K562 (cell line): Measurements from ENCODE around the gene TAC3. TPM values are rescaled to one million over a fixed set of nuclear protein-coding genes. Genes with fewer than 3 reads are reported as not detected.

Source experiments
- AFF1 ChIP-seq, 2 experiments: fragments of 450-650 bp; IDR thresholded peaks; 2 replicates each; pipeline ENCODE4 v1.6.1; 2018; ENCODE audit warnings: mild to moderate bottlenecking in 2 of 2, low read depth in 1 of 2; ENCODE audit not compliant: partially characterized antibody in 2 of 2
- CUX1 ChIP-seq: fragments of 200-800 bp; sonication (Bioruptor generic); IDR thresholded peaks from 2 replicates; pipeline ENCODE4 v1.6.1; 2016; ENCODE audit warnings: missing genetic modification characterization, missing compliant biosample characterization
- EP400 ChIP-seq: fragments of 450-650 bp; IDR thresholded peaks from 2 replicates; pipeline ENCODE4 v1.6.1; 2017; ENCODE audit warnings: antibody characterized with exemption, mild to moderate bottlenecking, moderate library complexity
- HEY1 ChIP-seq: fragments of 250-450 bp; sonication (Bioruptor Pico); IDR thresholded peaks from 2 replicates; pipeline ENCODE4 v1.5.0; 2020; ENCODE audit warnings: mild to moderate bottlenecking, moderate library complexity, borderline replicate concordance
- MAX ChIP-seq: sonication (generic); formaldehyde crosslinking; IDR thresholded peaks from 2 replicates; pipeline ENCODE4 v1.9.0; 2022; ENCODE audit warnings: mild to moderate bottlenecking, missing genetic modification reagents
- NR2C2 ChIP-seq, 2 experiments: fragments of 200-800 bp in 1 of 2; sonication (Bioruptor generic) in 1 of 2; sonication (generic) in 1 of 2; formaldehyde crosslinking in 1 of 2; IDR thresholded peaks; 2 replicates each; pipeline versions ENCODE4 v1.6.1 to v1.8.0; 2016 to 2022; ENCODE audit warnings: mild to moderate bottlenecking in 1 of 2, missing compliant biosample characterization in 1 of 2, missing genetic modification characterization in 1 of 2, missing genetic modification reagents in 1 of 2
- ZNF263 ChIP-seq: sonication (generic); formaldehyde crosslinking; IDR thresholded peaks from 2 replicates; pipeline ENCODE4 v1.8.0; 2022; ENCODE audit warnings: mild to moderate bottlenecking, missing genetic modification reagents, borderline replicate concordance
- polyA plus RNA-seq, 8 experiments: library from polyadenylated mRNA; depleted of rRNA in 4 of 8; stranded (reverse) in 5 of 8; unstranded in 3 of 8; fragments of >200 nt; fragmentation: Nextera tagmentation in 2 of 8; fragmentation: Illumina TruSeq in 1 of 8; extraction: Ambion mirVana in 2 of 8; extraction: Trizol in 1 of 8; gene quantifications; 2 replicates each; pipeline versions ENCODE4 v1.2.1 to v1.2.3, GENCODE V29; 2011 to 2014; ENCODE audit warnings: inconsistent platforms in 1 of 8, missing spikeins in 1 of 8
- total RNA-seq, 7 experiments: library from RNA; depleted of rRNA in 6 of 7; stranded (reverse); fragments of >200 nt in 6 of 7; fragmentation: Illumina TruSeq in 2 of 7; extraction: Trizol in 2 of 7; gene quantifications; 2 replicates each; pipeline versions ENCODE4 v1.2.1 to v1.2.3, GENCODE V29; 2011 to 2021; ENCODE audit warnings: low replicate concordance in 1 of 7
- TF ChIP-seq, protein P1 (sequence below): fragments of 250-450 bp; sonication (Bioruptor Pico); IDR thresholded peaks from 2 replicates; pipeline ENCODE4 v1.4.0; 2020

TAC3 gene
- total and polyA plus RNA-seq, 9 of the 15 experiments (the other 6 are each of a cell fraction or from before 2014, with no cell fraction given), result 0.29 to 2.8 (median 1.4) TPM

- no peak for TF ChIP-seq CUX1 (CRISPR knock-in tag)
- TF ChIP-seq MAX (CRISPR knock-in tag), result peak; percentile 90
- TF ChIP-seq AFF1 (IDR thresholded peaks at IDR 0.05; ENCODE audit: low read depth in 1 of 2, partially characterized antibody in 2 of 2), result no peak
- no peak for TF ChIP-seq HEY1 (CRISPR knock-in tag)
- TF ChIP-seq, protein P1, sequence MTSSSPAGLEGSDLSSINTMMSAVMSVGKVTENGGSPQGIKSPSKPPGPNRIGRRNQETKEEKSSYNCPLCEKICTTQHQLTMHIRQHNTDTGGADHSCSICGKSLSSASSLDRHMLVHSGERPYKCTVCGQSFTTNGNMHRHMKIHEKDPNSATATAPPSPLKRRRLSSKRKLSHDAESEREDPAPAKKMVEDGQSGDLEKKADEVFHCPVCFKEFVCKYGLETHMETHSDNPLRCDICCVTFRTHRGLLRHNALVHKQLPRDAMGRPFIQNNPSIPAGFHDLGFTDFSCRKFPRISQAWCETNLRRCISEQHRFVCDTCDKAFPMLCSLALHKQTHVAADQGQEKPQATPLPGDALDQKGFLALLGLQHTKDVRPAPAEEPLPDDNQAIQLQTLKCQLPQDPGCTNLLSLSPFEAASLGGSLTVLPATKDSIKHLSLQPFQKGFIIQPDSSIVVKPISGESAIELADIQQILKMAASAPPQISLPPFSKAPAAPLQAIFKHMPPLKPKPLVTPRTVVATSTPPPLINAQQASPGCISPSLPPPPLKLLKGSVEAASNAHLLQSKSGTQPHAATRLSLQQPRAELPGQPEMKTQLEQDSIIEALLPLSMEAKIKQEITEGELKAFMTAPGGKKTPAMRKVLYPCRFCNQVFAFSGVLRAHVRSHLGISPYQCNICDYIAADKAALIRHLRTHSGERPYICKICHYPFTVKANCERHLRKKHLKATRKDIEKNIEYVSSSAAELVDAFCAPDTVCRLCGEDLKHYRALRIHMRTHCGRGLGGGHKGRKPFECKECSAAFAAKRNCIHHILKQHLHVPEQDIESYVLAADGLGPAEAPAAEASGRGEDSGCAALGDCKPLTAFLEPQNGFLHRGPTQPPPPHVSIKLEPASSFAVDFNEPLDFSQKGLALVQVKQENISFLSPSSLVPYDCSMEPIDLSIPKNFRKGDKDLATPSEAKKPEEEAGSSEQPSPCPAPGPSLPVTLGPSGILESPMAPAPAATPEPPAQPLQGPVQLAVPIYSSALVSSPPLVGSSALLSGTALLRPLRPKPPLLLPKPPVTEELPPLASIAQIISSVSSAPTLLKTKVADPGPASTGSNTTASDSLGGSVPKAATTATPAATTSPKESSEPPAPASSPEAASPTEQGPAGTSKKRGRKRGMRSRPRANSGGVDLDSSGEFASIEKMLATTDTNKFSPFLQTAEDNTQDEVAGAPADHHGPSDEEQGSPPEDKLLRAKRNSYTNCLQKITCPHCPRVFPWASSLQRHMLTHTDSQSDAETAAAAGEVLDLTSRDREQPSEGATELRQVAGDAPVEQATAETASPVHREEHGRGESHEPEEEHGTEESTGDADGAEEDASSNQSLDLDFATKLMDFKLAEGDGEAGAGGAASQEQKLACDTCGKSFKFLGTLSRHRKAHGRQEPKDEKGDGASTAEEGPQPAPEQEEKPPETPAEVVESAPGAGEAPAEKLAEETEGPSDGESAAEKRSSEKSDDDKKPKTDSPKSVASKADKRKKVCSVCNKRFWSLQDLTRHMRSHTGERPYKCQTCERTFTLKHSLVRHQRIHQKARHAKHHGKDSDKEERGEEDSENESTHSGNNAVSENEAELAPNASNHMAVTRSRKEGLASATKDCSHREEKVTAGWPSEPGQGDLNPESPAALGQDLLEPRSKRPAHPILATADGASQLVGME (CRISPR knock-in tag), result no peak
- no peak for TF ChIP-seq NR2C2 (CRISPR knock-in tag; IDR thresholded peaks at IDR 0.05)
- TF ChIP-seq NR2C2 (tag; IDR thresholded peaks at IDR 0.05), result 0 out of 2 replicates have a peak, but pooled peaks have one; percentile 32
- no peak for TF ChIP-seq ZNF263 (CRISPR knock-in tag)
- peak; percentile 62; the same call in 1 of the 2 replicates for TF ChIP-seq EP400
These were observed 10.9 kb upstream of the TAC3 start (continued) for GRCh38 chr12:57027011-57027804.
